Fibroblast of lung (primary cell): ENCODE data around the gene KDR. TPM values are rescaled to one million over a fixed set of nuclear protein-coding genes. Genes with fewer than 3 reads are reported as not detected.

ENCODE experiments used
- DNase-seq, 2 donors: peaks; one replicate each; pipeline versions ENCODE4 v3.0.0 to v3.0.0-alpha.2; 2010; ENCODE audit warnings: low read depth in 2 of 2
- H2AFZ ChIP-seq: 2 replicates; pipeline ENCODE4 v1.5.1; 2012; ENCODE audit warnings: low read length, control low read depth, inconsistent platforms
- H3K27ac ChIP-seq: 2 replicates; pipeline ENCODE4 v1.5.1; 2011; ENCODE audit warnings: low read length, control low read depth; ENCODE audit not compliant: insufficient read depth
- H3K27me3 ChIP-seq: 2 replicates; pipeline ENCODE4 v1.5.1; 2011; ENCODE audit warnings: mild to moderate bottlenecking, low read length; ENCODE audit not compliant: control insufficient read depth, insufficient read depth
- H3K36me3 ChIP-seq: 2 replicates; pipeline ENCODE4 v1.5.1; 2011; ENCODE audit warnings: low read length; ENCODE audit not compliant: control insufficient read depth, insufficient read depth
- H3K4me1 ChIP-seq: 2 replicates; pipeline ENCODE4 v1.5.1; 2011; ENCODE audit warnings: low read length; ENCODE audit not compliant: control insufficient read depth, insufficient read depth; ENCODE audit errors: extremely low read depth
- H3K4me2 ChIP-seq: 2 replicates; pipeline ENCODE4 v1.5.1; 2011; ENCODE audit warnings: low read length, control low read depth; ENCODE audit not compliant: insufficient read depth; ENCODE audit errors: extremely low read depth
- H3K4me3 ChIP-seq, 4 experiments: fragments of 200-600 bp in 1 of 4; sonication (generic) in 1 of 4; replicated peaks in 1 of 4; 2 replicates each; pipeline ENCODE4 v1.5.1; 2011 to 2016; ENCODE audit warnings: low read length in 4 of 4, low read depth in 3 of 4, mild to moderate bottlenecking in 3 of 4, control low read depth in 2 of 4, inconsistent platforms in 1 of 4, mixed read lengths in 1 of 4; ENCODE audit not compliant: insufficient read depth in 1 of 4; ENCODE audit errors: control extremely low read depth in 1 of 4
- H3K79me2 ChIP-seq: 2 replicates; pipeline ENCODE4 v1.5.1; 2012; ENCODE audit warnings: mild to moderate bottlenecking, low read length, inconsistent platforms; ENCODE audit not compliant: control insufficient read depth, insufficient read depth
- H3K9ac ChIP-seq: 2 replicates; pipeline ENCODE4 v1.5.1; 2011; ENCODE audit warnings: mild to moderate bottlenecking, low read length, control low read depth; ENCODE audit not compliant: insufficient read depth
- H3K9me3 ChIP-seq: 2 replicates; pipeline ENCODE4 v1.5.1; 2012; ENCODE audit warnings: low read depth, low read length; ENCODE audit not compliant: control insufficient read depth, insufficient read depth
- H4K20me1 ChIP-seq: 2 replicates; pipeline ENCODE4 v1.5.1; 2011; ENCODE audit warnings: low read length; ENCODE audit not compliant: control insufficient read depth, insufficient read depth; ENCODE audit errors: extremely low read depth
- CTCF ChIP-seq, 2 donors: IDR thresholded peaks in 1 of 2; conservative IDR thresholded peaks in 1 of 2; 1 replicate in 1 of 2; 2 replicates in 1 of 2; pipeline ENCODE4 v1.5.1; 2011 to 2012; ENCODE audit warnings: low read length in 2 of 2, control low read depth in 1 of 2, inconsistent platforms in 1 of 2, low read depth in 1 of 2, mild to moderate bottlenecking in 1 of 2
- EZH2 ChIP-seq: IDR thresholded peaks from 2 replicates; pipeline ENCODE4 v1.5.1; 2012; ENCODE audit warnings: low read length, control low read depth, mild to moderate bottlenecking; ENCODE audit errors: missing control alignments
- polyA plus RNA-seq, 2 donors: library from polyadenylated mRNA; depleted of rRNA in 1 of 2; stranded (reverse) in 1 of 2; unstranded in 1 of 2; fragments of >200 nt; gene quantifications; 2 replicates each; pipeline ENCODE4 v1.2.1, GENCODE V29; 2011 to 2012; ENCODE audit warnings: missing spikeins in 1 of 2
- total RNA-seq: library from RNA; depleted of rRNA; stranded (reverse); fragments of >200 nt; gene quantifications from 2 replicates; pipeline ENCODE4 v1.2.1, GENCODE V29; 2014

The KDR gene
- total and polyA plus RNA-seq, 2 donors (not counting 1 experiment from before 2014, with no cell fraction given) = 0.05 TPM; not detected in 1

GRCh38 chr4:55157559-55158277 lies 32.3 kb upstream of the KDR start:
- Histone ChIP-seq H3K4me1 (peaks cover 3% of the 10 kb centered on the region), H3K4me3 (peak overlapping the region; percentile 20 to 38 (median 30)), H3K36me3 (no peaks in the 10 kb centered on the region), H4K20me1 (no peaks in the 10 kb centered on the region), H2AFZ (peak overlapping the region; percentile 68), H3K9me3 (no peaks in the 10 kb centered on the region), H3K79me2 (no peaks in the 10 kb centered on the region), H3K9ac (no peak overlapping the region), H3K4me2 (peak overlapping the region; percentile 54), H3K27me3 (no peaks in the 10 kb centered on the region), H3K27ac (no peak overlapping the region)
- TF ChIP-seq CTCF (conservative IDR thresholded peaks at IDR 0.05 in 1 of 2, IDR thresholded peaks at IDR 0.05 in 1 of 2; ENCODE audit: low read depth in 1 of 2, low read length in 2 of 2) (no peak), EZH2 (no peak)
- DNase-seq = no peak

GRCh38 chr4:55154933-55155332 lies 29.5 kb upstream of the KDR start:
- Histone ChIP-seq H3K4me2 (no peak overlapping the region), H4K20me1 (no peaks in the 10 kb centered on the region), H3K4me1 (peaks cover 3% of the 10 kb centered on the region), H3K9me3 (no peaks in the 10 kb centered on the region), H3K36me3 (no peaks in the 10 kb centered on the region), H2AFZ (no peak overlapping the region), H3K27ac (no peak overlapping the region), H3K4me3 (no peak overlapping the region), H3K27me3 (no peaks in the 10 kb centered on the region), H3K79me2 (no peaks in the 10 kb centered on the region), H3K9ac (no peak overlapping the region)
- TF ChIP-seq EZH2 = no peak
- TF ChIP-seq CTCF (conservative IDR thresholded peaks at IDR 0.05 in 1 of 2, IDR thresholded peaks at IDR 0.05 in 1 of 2; ENCODE audit: low read depth in 1 of 2, low read length in 2 of 2) = no peak
- no peak for DNase-seq

GRCh38 chr4:55154290-55154880 lies 29.0 kb upstream of the KDR start:
- TF ChIP-seq CTCF (conservative IDR thresholded peaks at IDR 0.05 in 1 of 2, IDR thresholded peaks at IDR 0.05 in 1 of 2; ENCODE audit: low read depth in 1 of 2, low read length in 2 of 2) = no peak
- TF ChIP-seq EZH2 = no peak
- no peaks in the 10 kb centered on the region for H3K79me2 ChIP-seq
- H3K27me3 ChIP-seq = no peaks in the 10 kb centered on the region
- no peak overlapping the region for H3K9ac ChIP-seq
- no peak overlapping the region for H3K27ac ChIP-seq
- no peak overlapping the region for H3K4me3 ChIP-seq
- H4K20me1 ChIP-seq = no peaks in the 10 kb centered on the region
- H3K4me1 ChIP-seq = no peaks in the 10 kb centered on the region
- no peaks in the 10 kb centered on the region for H3K36me3 ChIP-seq
- no peak for DNase-seq
- H3K9me3 ChIP-seq = no peaks in the 10 kb centered on the region
- no peak overlapping the region for H2AFZ ChIP-seq
- no peak overlapping the region for H3K4me2 ChIP-seq
